Measurements from ENCODE around the gene RHAG. TPM values are rescaled to one million over a fixed set of nuclear protein-coding genes. Genes with fewer than 3 reads are reported as not detected.
"Not testable (repeated sequence)": the region's sequence is repeated elsewhere in the genome, so short reads cannot be mapped to it uniquely, and the experiment has no call there.

The RHAG gene
- total RNA-seq: 2.8 TPM
- 0.39 TPM for polyA plus RNA-seq
- long read RNA-seq, donor 1: 0 reads
- long read RNA-seq, donor 2: 0 reads
- long read RNA-seq, donor 3, partial matches to known transcripts: 0 of 4 reads
- long read RNA-seq, donor 3, other reads (novel, unspliced or antisense): 0 of 4 reads
- long read RNA-seq, donor 4: 0 reads
- long read RNA-seq, donor 5, partial matches to known transcripts: 0 of 2 reads
- long read RNA-seq, donor 5, other reads (novel, unspliced or antisense): 0 of 2 reads
- long read RNA-seq, donor 6: 0 reads
- long read RNA-seq, donor 7, partial matches to known transcripts: 0 of 1 reads
- long read RNA-seq, donor 7, other reads (novel, unspliced or antisense): 0 of 1 reads
- long read RNA-seq, donor 8: 0 reads
- long read RNA-seq, donor 9: 0 reads
- long read RNA-seq, donor 10, partial matches to known transcripts: 0 of 1 reads
- long read RNA-seq, donor 10, other reads (novel, unspliced or antisense): 0 of 1 reads

DNA sequence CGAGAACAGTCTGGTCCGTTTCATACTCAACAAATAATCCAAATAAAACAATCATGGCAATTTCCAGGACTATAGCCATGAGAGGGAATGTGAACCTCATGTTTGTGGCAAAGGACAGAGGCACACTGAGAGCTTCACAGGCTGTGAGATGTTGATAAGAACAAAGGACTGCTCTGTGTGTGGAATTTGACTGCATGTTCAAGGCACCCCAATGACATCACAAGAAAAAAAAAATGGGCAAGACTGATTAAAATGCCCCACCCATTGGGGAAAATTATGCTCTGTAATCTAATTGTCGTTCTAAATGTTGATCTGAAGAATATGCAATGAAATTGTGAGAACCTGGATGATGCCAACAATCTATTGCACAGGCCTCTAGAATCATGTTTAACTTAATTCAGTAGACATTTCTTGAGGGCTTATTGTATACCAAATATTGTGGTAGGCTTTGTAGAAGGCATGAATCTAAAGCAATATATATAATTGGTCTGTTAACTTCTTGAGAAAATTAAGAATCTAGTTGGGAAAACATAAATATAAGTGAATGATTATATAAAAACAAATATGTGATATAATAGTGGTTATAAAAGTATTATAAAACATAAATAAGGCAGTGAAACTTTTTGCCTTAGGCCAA is at the start of gene RHAG:
Gene RHAG, minus strand, starts transcription at position 127 of the 637 bp plus-strand sequence. Its CDS starts 27 bp downstream, at position 100.
- H3K27ac ChIP-seq (ENCODE audit: low read depth in 1 of 2, low read length in 1 of 2): no peak within 1 kb of the TSS

DNA sequence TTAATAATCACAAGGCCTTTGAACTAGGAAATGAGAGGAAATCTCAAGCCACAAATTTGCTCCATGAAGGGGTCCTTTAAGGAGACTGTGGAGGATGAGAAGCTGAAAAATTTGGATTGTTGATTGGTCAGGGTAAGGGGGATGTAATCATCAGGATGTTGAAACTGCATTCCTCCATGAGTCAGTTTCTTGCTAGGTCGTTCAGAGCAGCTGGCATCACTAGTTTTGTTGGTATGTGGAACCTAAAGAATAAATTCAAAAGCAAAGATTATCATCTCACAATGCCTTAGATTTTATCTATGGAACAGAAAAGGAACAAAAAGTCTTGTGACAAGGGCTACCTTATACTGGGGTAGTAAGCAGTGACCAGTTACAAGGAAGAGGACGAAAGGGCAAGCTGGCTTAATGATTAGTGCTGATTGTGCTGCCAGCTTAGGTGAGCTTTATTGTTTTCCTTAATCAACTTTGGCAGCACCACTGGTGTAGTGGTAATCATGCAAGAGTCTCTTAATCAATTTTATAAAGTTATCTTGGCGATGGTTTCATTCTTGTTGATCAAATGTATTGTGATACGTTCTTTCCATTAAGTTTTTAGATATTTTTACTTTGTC is 40.1 kb upstream of the RHAG start:
- DNase-seq (ENCODE audit: low read depth in 6 of 9, low spot score in 9 of 9): no peak
- H3K9me3 ChIP-seq (ENCODE audit: control insufficient read depth in 2 of 2, insufficient read depth in 1 of 2, low read length in 1 of 2): no peaks in the 10 kb centered on the region
- no peaks in the 10 kb centered on the region for H3K27me3 ChIP-seq (ENCODE audit: control insufficient read depth in 2 of 2, insufficient read depth in 1 of 2, low read length in 1 of 2)
- H3K4me3 ChIP-seq (ENCODE audit: low read length in 2 of 2): no peak overlapping the region
- H3K36me3 ChIP-seq (ENCODE audit: control insufficient read depth in 2 of 2, insufficient read depth in 2 of 2, low read length in 1 of 2): no peaks in the 10 kb centered on the region
- H3K27ac ChIP-seq (ENCODE audit: low read depth in 1 of 2, low read length in 1 of 2): no peak overlapping the region
- no peaks in the 10 kb centered on the region for H3K4me1 ChIP-seq (ENCODE audit: control insufficient read depth in 2 of 2, insufficient read depth in 2 of 2, low read length in 2 of 2)
- WGBS: 83% methylated on average over 4 of the region's 4 CpGs

More for the DNA sequence above, at the start of gene RHAG:
- no peak for DNase-seq (ENCODE audit: low read depth in 6 of 9, low spot score in 9 of 9)
- Histone ChIP-seq H3K36me3 (ENCODE audit: control insufficient read depth in 2 of 2, insufficient read depth in 2 of 2, low read length in 1 of 2) (no peaks in the 10 kb centered on the region), H3K4me1 (ENCODE audit: control insufficient read depth in 2 of 2, insufficient read depth in 2 of 2, low read length in 2 of 2) (no peaks in the 10 kb centered on the region), H3K27me3 (ENCODE audit: control insufficient read depth in 2 of 2, insufficient read depth in 1 of 2, low read length in 1 of 2) (no peaks in the 10 kb centered on the region), H3K4me3 (ENCODE audit: low read length in 2 of 2) (no peak within 1 kb of the TSS), H3K9me3 (ENCODE audit: control insufficient read depth in 2 of 2, insufficient read depth in 1 of 2, low read length in 1 of 2) (no peaks in the 10 kb centered on the region)
- 85% methylated on average over 3 of the region's 3 CpGs for WGBS

DNA sequence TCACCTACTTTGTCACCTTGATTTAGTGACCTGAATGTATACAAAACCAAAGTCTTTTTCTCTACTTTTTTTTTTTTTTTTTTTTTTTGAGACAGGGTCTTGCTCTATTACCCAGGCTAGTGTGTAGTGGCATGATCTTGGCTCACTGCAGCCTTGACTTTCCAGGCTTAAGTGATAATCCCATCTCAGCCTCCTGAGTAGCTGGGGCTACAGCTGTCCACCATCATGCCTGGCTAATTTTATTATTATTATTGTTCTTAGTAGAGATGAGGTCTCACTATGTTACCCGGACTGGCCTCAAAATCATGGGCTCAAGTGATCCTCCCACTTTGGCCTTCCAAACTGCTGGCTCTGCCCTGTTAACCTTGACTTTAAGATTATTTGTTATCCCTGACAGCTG is 39.2 kb upstream of the RHAG start:
- WGBS: 98% methylated on average over 1 of the region's 1 CpG
- Histone ChIP-seq H3K27ac (ENCODE audit: low read depth in 1 of 2, low read length in 1 of 2) (no peak overlapping the region), H3K36me3 (ENCODE audit: control insufficient read depth in 2 of 2, insufficient read depth in 2 of 2, low read length in 1 of 2) (no peaks in the 10 kb centered on the region), H3K4me3 (ENCODE audit: low read length in 2 of 2) (no peak overlapping the region), H3K27me3 (ENCODE audit: control insufficient read depth in 2 of 2, insufficient read depth in 1 of 2, low read length in 1 of 2) (no peaks in the 10 kb centered on the region), H3K4me1 (ENCODE audit: control insufficient read depth in 2 of 2, insufficient read depth in 2 of 2, low read length in 2 of 2) (no peaks in the 10 kb centered on the region), H3K9me3 (ENCODE audit: control insufficient read depth in 2 of 2, insufficient read depth in 1 of 2, low read length in 1 of 2) (no peaks in the 10 kb centered on the region)
- DNase-seq (ENCODE audit: low read depth in 6 of 9, low spot score in 9 of 9): no peak

DNA sequence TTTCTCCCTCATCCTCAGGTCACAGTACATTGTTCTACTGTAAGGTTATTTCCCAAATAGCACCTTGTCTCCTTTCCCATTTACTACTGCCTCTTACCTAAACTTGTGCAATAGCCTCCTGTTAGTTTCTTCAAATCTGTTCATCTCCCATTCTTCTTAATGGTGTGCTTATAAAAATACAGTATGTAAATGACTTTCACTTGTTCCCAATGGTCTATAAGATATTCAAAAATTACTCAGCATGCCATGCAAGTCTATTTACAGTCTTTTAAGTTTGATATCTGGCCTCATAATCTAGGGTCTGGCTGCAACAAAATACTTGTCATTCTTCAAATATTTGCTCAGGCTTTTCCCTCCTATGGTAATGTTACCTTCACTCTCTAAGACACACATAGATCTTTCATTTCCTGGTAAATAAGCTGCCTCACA is 31.5 kb upstream of the RHAG start:
- H3K4me1 ChIP-seq (ENCODE audit: control insufficient read depth in 2 of 2, insufficient read depth in 2 of 2, low read length in 2 of 2): no peaks in the 10 kb centered on the region
- DNase-seq (ENCODE audit: low read depth in 6 of 9, low spot score in 9 of 9): no peak
- no peaks in the 10 kb centered on the region for H3K9me3 ChIP-seq (ENCODE audit: control insufficient read depth in 2 of 2, insufficient read depth in 1 of 2, low read length in 1 of 2)
- H3K27ac ChIP-seq (ENCODE audit: low read depth in 1 of 2, low read length in 1 of 2): no peak overlapping the region
- no peak overlapping the region for H3K4me3 ChIP-seq (ENCODE audit: low read length in 2 of 2)
- H3K27me3 ChIP-seq (ENCODE audit: control insufficient read depth in 2 of 2, insufficient read depth in 1 of 2, low read length in 1 of 2): no peaks in the 10 kb centered on the region
- H3K36me3 ChIP-seq (ENCODE audit: control insufficient read depth in 2 of 2, insufficient read depth in 2 of 2, low read length in 1 of 2): no peaks in the 10 kb centered on the region

DNA sequence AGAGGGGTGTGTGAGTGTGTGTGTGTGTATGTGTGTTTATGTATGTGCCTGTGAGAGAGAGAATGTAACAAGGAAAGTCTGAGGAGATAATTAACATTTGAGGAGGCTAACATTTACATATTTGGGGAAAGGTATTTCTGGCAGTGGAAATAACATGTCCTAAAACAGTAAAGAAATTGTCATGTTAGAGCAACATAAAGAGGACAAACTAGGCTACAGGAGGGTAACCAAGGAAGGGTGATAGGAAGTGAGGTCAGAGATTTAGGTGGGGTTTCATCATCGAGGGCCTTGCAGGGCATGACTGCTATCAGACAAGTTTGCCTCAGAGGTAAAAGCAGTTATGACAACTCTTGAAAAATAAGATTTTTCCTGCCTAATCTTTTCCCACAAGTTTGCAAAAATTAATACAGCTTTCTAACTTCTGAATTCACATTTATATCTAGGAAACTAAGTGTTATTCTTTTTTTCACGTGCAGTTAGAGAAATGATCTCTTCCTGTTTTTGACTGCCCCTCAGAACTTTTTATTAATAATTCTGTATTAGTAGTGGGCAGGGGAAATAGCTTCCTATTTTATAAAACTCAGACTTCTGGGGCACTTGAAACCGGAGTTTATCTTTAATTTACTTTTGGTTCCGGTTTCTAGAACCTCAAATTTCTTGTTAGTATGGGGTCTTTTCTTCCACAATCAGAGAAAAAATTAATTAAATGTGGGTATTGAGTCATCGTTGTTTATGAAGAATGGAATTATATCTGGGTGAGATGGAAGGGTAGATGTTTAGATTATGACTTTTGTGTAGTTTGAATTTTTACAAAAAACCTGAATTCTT is 30.5 kb upstream of the RHAG start:
- Histone ChIP-seq H3K9me3 (ENCODE audit: control insufficient read depth in 2 of 2, insufficient read depth in 1 of 2, low read length in 1 of 2) (no peaks in the 10 kb centered on the region), H3K4me1 (ENCODE audit: control insufficient read depth in 2 of 2, insufficient read depth in 2 of 2, low read length in 2 of 2) (no peaks in the 10 kb centered on the region), H3K27me3 (ENCODE audit: control insufficient read depth in 2 of 2, insufficient read depth in 1 of 2, low read length in 1 of 2) (no peaks in the 10 kb centered on the region), H3K27ac (ENCODE audit: low read depth in 1 of 2, low read length in 1 of 2) (no peak overlapping the region), H3K36me3 (ENCODE audit: control insufficient read depth in 2 of 2, insufficient read depth in 2 of 2, low read length in 1 of 2) (no peaks in the 10 kb centered on the region), H3K4me3 (ENCODE audit: low read length in 2 of 2) (no peak overlapping the region)
- DNase-seq (ENCODE audit: low read depth in 6 of 9, low spot score in 9 of 9): no peak
- WGBS: 16% methylated on average over 5 of the region's 5 CpGs

DNA sequence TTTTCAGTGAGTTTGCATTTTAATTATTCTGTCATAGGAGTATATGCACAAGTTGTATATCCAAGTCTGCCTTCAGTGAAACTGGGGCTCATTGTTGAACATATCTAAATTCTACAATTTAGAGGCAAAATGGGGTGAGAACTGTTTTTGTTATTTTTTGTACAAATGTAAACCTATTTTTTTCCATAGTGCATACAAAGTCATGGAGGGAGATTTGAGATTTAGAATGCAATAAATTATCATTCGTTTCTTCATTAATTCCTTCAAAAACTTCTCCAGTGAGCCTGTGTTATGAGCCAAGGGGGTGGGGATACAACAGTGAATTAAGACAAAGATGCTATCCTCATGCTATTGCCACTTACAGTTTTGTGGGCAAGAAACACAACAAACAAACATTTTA is 29.8 kb upstream of the RHAG start:
- DNase-seq (ENCODE audit: low read depth in 6 of 9, low spot score in 9 of 9): no peak
- H3K4me3 ChIP-seq (ENCODE audit: low read length in 2 of 2): no peak overlapping the region
- no peaks in the 10 kb centered on the region for H3K9me3 ChIP-seq (ENCODE audit: control insufficient read depth in 2 of 2, insufficient read depth in 1 of 2, low read length in 1 of 2)
- H3K27me3 ChIP-seq (ENCODE audit: control insufficient read depth in 2 of 2, insufficient read depth in 1 of 2, low read length in 1 of 2): no peaks in the 10 kb centered on the region
- H3K36me3 ChIP-seq (ENCODE audit: control insufficient read depth in 2 of 2, insufficient read depth in 2 of 2, low read length in 1 of 2): no peaks in the 10 kb centered on the region
- no peaks in the 10 kb centered on the region for H3K4me1 ChIP-seq (ENCODE audit: control insufficient read depth in 2 of 2, insufficient read depth in 2 of 2, low read length in 2 of 2)
- WGBS: 75% methylated on average over 1 of the region's 1 CpG
- H3K27ac ChIP-seq (ENCODE audit: low read depth in 1 of 2, low read length in 1 of 2): no peak overlapping the region

DNA sequence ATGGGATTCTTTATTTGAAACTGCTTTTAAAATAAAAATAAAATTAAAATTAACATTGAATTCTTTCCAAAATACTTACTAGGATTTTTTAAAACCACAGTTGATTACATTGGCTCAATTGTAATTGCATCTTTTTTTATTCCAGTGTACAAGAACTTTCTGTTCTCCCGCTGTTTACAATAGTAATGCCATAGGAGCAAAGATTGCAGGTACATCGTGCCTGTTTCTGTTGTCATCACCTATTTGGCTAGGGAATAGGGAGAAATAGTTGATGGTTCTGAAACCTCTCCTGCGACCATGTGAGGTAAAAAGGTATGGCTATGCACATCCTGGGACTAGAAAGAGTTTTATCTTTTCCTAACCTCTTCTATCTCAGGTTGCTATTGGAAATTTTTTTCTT is 28.2 kb upstream of the RHAG start:
- H3K27ac ChIP-seq (ENCODE audit: low read depth in 1 of 2, low read length in 1 of 2): no peak overlapping the region
- no peaks in the 10 kb centered on the region for H3K27me3 ChIP-seq (ENCODE audit: control insufficient read depth in 2 of 2, insufficient read depth in 1 of 2, low read length in 1 of 2)
- no peak overlapping the region for H3K4me3 ChIP-seq (ENCODE audit: low read length in 2 of 2)
- no peaks in the 10 kb centered on the region for H3K36me3 ChIP-seq (ENCODE audit: control insufficient read depth in 2 of 2, insufficient read depth in 2 of 2, low read length in 1 of 2)
- no peaks in the 10 kb centered on the region for H3K9me3 ChIP-seq (ENCODE audit: control insufficient read depth in 2 of 2, insufficient read depth in 1 of 2, low read length in 1 of 2)
- H3K4me1 ChIP-seq (ENCODE audit: control insufficient read depth in 2 of 2, insufficient read depth in 2 of 2, low read length in 2 of 2): no peaks in the 10 kb centered on the region
- 94% methylated on average over 3 of the region's 3 CpGs for WGBS
- no peak for DNase-seq (ENCODE audit: low read depth in 6 of 9, low spot score in 9 of 9)

DNA sequence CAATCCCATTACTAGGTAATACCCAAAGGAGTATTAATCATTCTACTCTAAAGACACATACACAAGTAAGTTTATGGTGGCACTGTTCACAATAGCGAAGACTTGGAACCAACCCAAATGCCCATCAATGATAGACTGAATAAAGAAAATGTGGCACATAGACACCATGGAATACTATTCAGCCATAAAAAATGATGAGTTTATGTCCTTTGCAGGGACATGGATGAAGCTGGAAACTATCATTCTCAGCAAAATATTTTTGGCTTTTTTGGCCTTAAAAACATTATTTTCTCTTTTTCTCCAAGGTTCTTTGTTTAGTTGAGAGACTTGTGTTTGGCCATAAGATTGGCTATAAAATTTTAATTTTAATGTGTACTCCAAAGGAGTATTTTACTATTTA is 27.4 kb upstream of the RHAG start:
- not testable (repeated sequence) for H3K27ac ChIP-seq (ENCODE audit: low read depth in 1 of 2, low read length in 1 of 2); H3K36me3 ChIP-seq (ENCODE audit: control insufficient read depth in 2 of 2, insufficient read depth in 2 of 2, low read length in 1 of 2); H3K4me1 ChIP-seq (ENCODE audit: control insufficient read depth in 2 of 2, insufficient read depth in 2 of 2, low read length in 2 of 2); H3K27me3 ChIP-seq (ENCODE audit: control insufficient read depth in 2 of 2, insufficient read depth in 1 of 2, low read length in 1 of 2); H3K4me3 ChIP-seq (ENCODE audit: low read length in 2 of 2); H3K9me3 ChIP-seq (ENCODE audit: control insufficient read depth in 2 of 2, insufficient read depth in 1 of 2, low read length in 1 of 2); DNase-seq (ENCODE audit: low read depth in 6 of 9, low spot score in 9 of 9)
- WGBS: 98% methylated on average over 1 of the region's 1 CpG

All from thymus (tissue), 14 donors.